BE2C (cell line): Measurements from ENCODE around the gene ADAMTS12.

ENCODE experiments used
- DNase-seq: peaks from one replicate; pipeline ENCODE4 v3.0.0-alpha.2; 2020
- H3K27me3 ChIP-seq: fragments of 250-450 bp; sonication (Bioruptor Pico); 2 replicates; pipeline ENCODE4 v1.5.1; 2020; ENCODE audit warnings: mild to moderate bottlenecking
- H3K36me3 ChIP-seq: fragments of 250-450 bp; sonication (Bioruptor Pico); 2 replicates; pipeline ENCODE4 v1.5.1; 2020; ENCODE audit warnings: mild to moderate bottlenecking
- H3K4me1 ChIP-seq: fragments of 250-450 bp; sonication (Bioruptor Pico); 2 replicates; pipeline ENCODE4 v1.5.1; 2020
- H3K4me3 ChIP-seq: 2 replicates; pipeline ENCODE4 v1.5.1; 2011; ENCODE audit warnings: low read depth, low read length
- H3K9me3 ChIP-seq: fragments of 250-450 bp; sonication (Bioruptor Pico); 2 replicates; pipeline ENCODE4 v1.5.1; 2020
- CTCF ChIP-seq: IDR thresholded peaks from 2 replicates; pipeline ENCODE4 v1.5.1; 2012; ENCODE audit warnings: mild to moderate bottlenecking, low read depth, low read length

The ADAMTS12 gene

DNA sequence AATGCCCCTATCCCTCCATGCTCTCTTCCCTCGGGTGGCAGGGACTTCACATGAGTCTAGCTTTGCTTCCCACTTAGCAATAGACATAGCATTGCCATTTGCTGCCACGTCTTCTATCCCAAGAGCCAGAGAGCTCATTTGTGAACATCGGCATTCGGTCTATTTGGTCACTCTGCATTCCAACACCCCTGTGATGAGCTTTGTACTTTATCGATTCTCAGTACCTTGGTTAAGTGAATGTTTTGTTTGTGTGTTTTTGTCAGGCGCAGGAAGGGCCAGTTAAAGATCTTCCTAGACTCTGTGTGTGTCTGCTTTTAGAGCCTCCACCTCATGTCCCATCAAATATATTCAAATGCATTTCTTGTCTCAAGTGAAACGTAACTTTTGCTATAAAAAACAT, 309.4 kb downstream of the ADAMTS12 start:
- Histone ChIP-seq H3K36me3 (no peaks in the 10 kb centered on the region), H3K4me1 (no peaks in the 10 kb centered on the region), H3K27me3 (no peaks in the 10 kb centered on the region), H3K9me3 (no peaks in the 10 kb centered on the region), H3K4me3 (no peak overlapping the region)
- TF ChIP-seq CTCF = no peak
- DNase-seq = no peak

DNA sequence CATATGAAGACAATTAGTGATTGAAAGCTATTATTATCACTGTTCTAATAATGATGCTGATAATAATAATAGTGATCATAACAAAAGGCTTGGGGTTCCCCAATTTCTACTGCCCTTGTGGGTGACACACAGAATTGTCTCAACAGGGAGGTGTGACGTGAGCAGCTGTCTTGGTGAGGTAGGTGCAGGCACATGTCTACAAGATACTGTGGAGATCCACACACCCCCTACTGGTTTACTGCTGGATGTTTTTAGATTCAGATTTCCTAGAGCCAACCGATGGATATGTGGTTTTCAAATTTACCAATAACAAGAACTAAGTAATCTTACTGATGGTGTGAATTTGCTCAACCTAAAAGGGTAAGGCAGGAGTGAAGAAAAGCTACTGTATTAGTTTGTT, 312.0 kb downstream of the ADAMTS12 start:
- no peak for DNase-seq
- no peaks in the 10 kb centered on the region for H3K27me3 ChIP-seq

GRCh38 chr5:33579152-33579551, 312.6 kb downstream of the ADAMTS12 start:
- Histone ChIP-seq H3K27me3 (no peaks in the 10 kb centered on the region), H3K4me3 (no peak overlapping the region), H3K9me3 (no peaks in the 10 kb centered on the region), H3K4me1 (no peaks in the 10 kb centered on the region), H3K36me3 (no peaks in the 10 kb centered on the region)
- TF ChIP-seq CTCF = no peak
- no peak for DNase-seq

More for the DNA sequence above, 312.0 kb downstream of the ADAMTS12 start:
- H3K9me3 ChIP-seq = no peaks in the 10 kb centered on the region
- H3K4me1 ChIP-seq = no peaks in the 10 kb centered on the region
- H3K4me3 ChIP-seq = no peak overlapping the region
- no peaks in the 10 kb centered on the region for H3K36me3 ChIP-seq
- TF ChIP-seq CTCF = no peak

GRCh38 chr5:33576726-33577590, 314.8 kb downstream of the ADAMTS12 start:
- Histone ChIP-seq H3K4me1 (no peaks in the 10 kb centered on the region), H3K27me3 (no peaks in the 10 kb centered on the region), H3K36me3 (no peaks in the 10 kb centered on the region), H3K9me3 (no peaks in the 10 kb centered on the region), H3K4me3 (no peak overlapping the region)
- no peak for TF ChIP-seq CTCF
- no peak for DNase-seq

DNA sequence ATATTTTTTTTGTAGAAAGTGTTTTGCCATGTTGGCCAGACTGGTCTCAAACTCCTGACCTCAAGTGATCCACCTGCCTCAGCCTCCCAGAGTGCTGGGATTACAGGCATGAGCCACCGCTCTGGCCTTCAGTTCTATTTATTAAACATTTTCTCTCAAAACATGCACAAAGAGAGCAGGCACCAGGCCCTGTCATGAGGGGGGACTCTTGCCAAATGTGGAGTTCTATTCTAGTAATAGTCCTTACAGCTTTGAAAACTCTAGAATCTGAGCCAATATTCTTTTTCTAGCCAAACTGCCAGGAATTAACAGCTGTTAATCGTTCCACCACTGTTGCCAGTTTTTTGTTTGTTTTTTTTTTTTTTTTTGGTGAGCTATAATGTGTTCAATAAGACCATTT, 326.5 kb downstream of the ADAMTS12 start:
- no peak for TF ChIP-seq CTCF
- Histone ChIP-seq H3K9me3 (no peaks in the 10 kb centered on the region), H3K4me1 (no peaks in the 10 kb centered on the region), H3K4me3 (no peak overlapping the region), H3K27me3 (no peaks in the 10 kb centered on the region), H3K36me3 (no peaks in the 10 kb centered on the region)
- no peak for DNase-seq
